ENCODE measurements around the gene TMEM50B.

DNA sequence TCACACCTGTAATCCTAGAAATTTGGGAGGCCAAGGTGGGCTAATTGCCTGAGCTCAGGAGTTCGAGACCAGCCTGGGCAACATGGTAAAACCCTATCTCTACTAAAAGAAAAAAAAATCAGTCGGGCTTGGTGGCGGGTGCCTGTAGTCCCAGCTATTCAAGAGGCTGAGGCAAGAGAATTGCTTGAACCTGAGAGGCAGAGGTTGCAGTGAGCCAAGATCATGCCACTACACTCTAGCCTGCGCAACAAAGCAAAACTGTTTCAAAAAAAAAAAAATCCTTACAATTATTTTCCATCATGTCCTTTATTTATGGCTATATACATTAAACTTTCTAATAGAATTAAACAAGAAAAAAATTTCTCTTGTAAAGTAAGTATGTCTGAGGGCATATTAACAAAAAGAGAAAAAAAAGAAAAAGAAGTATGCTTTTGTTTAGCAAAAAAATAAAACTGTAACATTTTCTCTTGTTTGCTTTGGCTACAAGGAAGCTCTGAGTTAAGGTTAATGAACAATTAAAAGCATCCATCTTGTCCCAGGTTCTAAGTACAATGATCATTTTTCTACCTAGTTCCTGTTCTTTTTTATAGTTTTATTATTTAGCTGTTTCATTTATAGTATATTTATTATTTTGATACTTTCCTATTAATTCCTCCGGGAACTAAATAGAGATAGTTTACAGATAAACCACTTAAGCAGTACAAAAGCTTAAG is 18.1 kb downstream of the TMEM50B start:
- TF ChIP-seq, protein P1, sequence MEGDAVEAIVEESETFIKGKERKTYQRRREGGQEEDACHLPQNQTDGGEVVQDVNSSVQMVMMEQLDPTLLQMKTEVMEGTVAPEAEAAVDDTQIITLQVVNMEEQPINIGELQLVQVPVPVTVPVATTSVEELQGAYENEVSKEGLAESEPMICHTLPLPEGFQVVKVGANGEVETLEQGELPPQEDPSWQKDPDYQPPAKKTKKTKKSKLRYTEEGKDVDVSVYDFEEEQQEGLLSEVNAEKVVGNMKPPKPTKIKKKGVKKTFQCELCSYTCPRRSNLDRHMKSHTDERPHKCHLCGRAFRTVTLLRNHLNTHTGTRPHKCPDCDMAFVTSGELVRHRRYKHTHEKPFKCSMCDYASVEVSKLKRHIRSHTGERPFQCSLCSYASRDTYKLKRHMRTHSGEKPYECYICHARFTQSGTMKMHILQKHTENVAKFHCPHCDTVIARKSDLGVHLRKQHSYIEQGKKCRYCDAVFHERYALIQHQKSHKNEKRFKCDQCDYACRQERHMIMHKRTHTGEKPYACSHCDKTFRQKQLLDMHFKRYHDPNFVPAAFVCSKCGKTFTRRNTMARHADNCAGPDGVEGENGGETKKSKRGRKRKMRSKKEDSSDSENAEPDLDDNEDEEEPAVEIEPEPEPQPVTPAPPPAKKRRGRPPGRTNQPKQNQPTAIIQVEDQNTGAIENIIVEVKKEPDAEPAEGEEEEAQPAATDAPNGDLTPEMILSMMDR (conservative IDR thresholded peaks at IDR 0.05; ENCODE audit: low read depth, low read length), result no peak
- TF ChIP-seq EZH2phosphoT487 (IDR thresholded peaks at IDR 0.05; ENCODE audit: borderline replicate concordance, low read length), result no peak
- no peak for TF ChIP-seq EZH2 (IDR thresholded peaks at IDR 0.05; ENCODE audit: low read length, unreplicated experiment)

Measured in PC-3 (cell line).